Measurements from ENCODE around the gene LAMA2. TPM values are rescaled to one million over a fixed set of nuclear protein-coding genes. Genes with fewer than 3 reads are reported as not detected.

LAMA2 gene
- total and polyA plus RNA-seq, 2 of the 13 experiments (the other 11 are each of a cell fraction or from before 2014, with no cell fraction given), result 0.11 to 0.28 TPM

DNA sequence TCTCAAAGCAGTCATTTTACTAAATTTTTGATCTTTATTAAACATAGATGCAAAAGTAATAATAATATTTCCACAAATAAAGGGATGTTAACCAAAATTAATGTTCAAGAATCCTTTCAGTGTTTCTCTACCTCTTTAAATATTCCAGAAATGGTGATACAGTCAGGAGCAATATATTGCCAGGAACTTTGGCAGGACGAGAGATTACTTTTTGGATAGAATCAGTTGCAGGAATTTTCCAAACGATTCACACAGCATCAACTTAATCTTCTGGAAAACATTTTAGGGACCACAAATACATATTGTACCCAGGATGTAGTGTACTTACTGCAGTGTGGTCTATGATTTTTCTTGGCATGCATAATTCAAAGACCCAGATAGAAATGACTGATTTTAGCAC is 125.7 kb downstream of the LAMA2 start:
- no peaks in the 10 kb centered on the region for H3K27me3 ChIP-seq (ENCODE audit: control insufficient read depth in 1 of 2, insufficient read depth in 2 of 2, low read length in 2 of 2)
- no peaks in the 10 kb centered on the region for H3K36me3 ChIP-seq (replicated peaks in 1 of 2; ENCODE audit: control insufficient read depth in 1 of 2, insufficient read depth in 2 of 2, low read length in 2 of 2)
- no peaks in the 10 kb centered on the region for H4K20me1 ChIP-seq (ENCODE audit: insufficient read depth, low read length)
- no peak overlapping the region for H3K4me3 ChIP-seq (replicated peaks in 1 of 3; ENCODE audit: insufficient read depth in 1 of 3, low read depth in 2 of 3, low read length in 3 of 3)
- H2AFZ ChIP-seq (ENCODE audit: low read length), result no peak overlapping the region
- no peaks in the 10 kb centered on the region for H3K4me1 ChIP-seq (ENCODE audit: insufficient read depth, low read length)
- intact Hi-C loops (cut with micrococcal nuclease; ENCODE audit: unreplicated experiment), result no loop called here
- H3K9ac ChIP-seq (ENCODE audit: insufficient read depth, low read depth, low read length), result no peak overlapping the region
- BruUV-seq (replicated peaks), result no TSS peak
- WGBS (ENCODE audit: low lambda C conversion rate), result 0% methylated on average over 2 of the region's 2 CpGs
- H3K4me2 ChIP-seq (ENCODE audit: low read depth, low read length), result no peak overlapping the region
- no peaks in the 10 kb centered on the region for H3K9me3 ChIP-seq (ENCODE audit: low read length)
- ChIA-PET POLR2A (no interaction called here), CTCF (ENCODE audit: low intra/inter-chr PET ratio, low total read pairs) (no interaction called here)
- no peak for TF ChIP-seq HHEX (CRISPR knock-in tag; IDR thresholded peaks at IDR 0.05)
- no peak for TF ChIP-seq ZNF607 (CRISPR knock-in tag; IDR thresholded peaks at IDR 0.05; ENCODE audit: borderline replicate concordance)
- TF ChIP-seq ZNF343 (CRISPR knock-in tag; IDR thresholded peaks at IDR 0.05), result no peak
- no peak for TF ChIP-seq ZKSCAN8 (CRISPR knock-in tag; IDR thresholded peaks at IDR 0.05; ENCODE audit: borderline replicate concordance)
- TF ChIP-seq SAP130 (CRISPR knock-in tag; IDR thresholded peaks at IDR 0.05; ENCODE audit: low read depth), result no peak
- TF ChIP-seq FOXM1 (CRISPR knock-in tag; IDR thresholded peaks at IDR 0.05), result no peak
- TF ChIP-seq E2F1 (CRISPR knock-in tag; IDR thresholded peaks at IDR 0.05), result no peak
- TF ChIP-seq, protein P1, sequence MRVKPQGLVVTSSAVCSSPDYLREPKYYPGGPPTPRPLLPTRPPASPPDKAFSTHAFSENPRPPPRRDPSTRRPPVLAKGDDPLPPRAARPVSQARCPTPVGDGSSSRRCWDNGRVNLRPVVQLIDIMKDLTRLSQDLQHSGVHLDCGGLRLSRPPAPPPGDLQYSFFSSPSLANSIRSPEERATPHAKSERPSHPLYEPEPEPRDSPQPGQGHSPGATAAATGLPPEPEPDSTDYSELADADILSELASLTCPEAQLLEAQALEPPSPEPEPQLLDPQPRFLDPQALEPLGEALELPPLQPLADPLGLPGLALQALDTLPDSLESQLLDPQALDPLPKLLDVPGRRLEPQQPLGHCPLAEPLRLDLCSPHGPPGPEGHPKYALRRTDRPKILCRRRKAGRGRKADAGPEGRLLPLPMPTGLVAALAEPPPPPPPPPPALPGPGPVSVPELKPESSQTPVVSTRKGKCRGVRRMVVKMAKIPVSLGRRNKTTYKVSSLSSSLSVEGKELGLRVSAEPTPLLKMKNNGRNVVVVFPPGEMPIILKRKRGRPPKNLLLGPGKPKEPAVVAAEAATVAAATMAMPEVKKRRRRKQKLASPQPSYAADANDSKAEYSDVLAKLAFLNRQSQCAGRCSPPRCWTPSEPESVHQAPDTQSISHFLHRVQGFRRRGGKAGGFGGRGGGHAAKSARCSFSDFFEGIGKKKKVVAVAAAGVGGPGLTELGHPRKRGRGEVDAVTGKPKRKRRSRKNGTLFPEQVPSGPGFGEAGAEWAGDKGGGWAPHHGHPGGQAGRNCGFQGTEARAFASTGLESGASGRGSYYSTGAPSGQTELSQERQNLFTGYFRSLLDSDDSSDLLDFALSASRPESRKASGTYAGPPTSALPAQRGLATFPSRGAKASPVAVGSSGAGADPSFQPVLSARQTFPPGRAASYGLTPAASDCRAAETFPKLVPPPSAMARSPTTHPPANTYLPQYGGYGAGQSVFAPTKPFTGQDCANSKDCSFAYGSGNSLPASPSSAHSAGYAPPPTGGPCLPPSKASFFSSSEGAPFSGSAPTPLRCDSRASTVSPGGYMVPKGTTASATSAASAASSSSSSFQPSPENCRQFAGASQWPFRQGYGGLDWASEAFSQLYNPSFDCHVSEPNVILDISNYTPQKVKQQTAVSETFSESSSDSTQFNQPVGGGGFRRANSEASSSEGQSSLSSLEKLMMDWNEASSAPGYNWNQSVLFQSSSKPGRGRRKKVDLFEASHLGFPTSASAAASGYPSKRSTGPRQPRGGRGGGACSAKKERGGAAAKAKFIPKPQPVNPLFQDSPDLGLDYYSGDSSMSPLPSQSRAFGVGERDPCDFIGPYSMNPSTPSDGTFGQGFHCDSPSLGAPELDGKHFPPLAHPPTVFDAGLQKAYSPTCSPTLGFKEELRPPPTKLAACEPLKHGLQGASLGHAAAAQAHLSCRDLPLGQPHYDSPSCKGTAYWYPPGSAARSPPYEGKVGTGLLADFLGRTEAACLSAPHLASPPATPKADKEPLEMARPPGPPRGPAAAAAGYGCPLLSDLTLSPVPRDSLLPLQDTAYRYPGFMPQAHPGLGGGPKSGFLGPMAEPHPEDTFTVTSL (CRISPR knock-in tag; IDR thresholded peaks at IDR 0.05; ENCODE audit: borderline replicate concordance), result no peak
- no peak for TF ChIP-seq CTCF (CRISPR knock-in tag; IDR thresholded peaks at IDR 0.05)
- TF ChIP-seq, protein P2, sequence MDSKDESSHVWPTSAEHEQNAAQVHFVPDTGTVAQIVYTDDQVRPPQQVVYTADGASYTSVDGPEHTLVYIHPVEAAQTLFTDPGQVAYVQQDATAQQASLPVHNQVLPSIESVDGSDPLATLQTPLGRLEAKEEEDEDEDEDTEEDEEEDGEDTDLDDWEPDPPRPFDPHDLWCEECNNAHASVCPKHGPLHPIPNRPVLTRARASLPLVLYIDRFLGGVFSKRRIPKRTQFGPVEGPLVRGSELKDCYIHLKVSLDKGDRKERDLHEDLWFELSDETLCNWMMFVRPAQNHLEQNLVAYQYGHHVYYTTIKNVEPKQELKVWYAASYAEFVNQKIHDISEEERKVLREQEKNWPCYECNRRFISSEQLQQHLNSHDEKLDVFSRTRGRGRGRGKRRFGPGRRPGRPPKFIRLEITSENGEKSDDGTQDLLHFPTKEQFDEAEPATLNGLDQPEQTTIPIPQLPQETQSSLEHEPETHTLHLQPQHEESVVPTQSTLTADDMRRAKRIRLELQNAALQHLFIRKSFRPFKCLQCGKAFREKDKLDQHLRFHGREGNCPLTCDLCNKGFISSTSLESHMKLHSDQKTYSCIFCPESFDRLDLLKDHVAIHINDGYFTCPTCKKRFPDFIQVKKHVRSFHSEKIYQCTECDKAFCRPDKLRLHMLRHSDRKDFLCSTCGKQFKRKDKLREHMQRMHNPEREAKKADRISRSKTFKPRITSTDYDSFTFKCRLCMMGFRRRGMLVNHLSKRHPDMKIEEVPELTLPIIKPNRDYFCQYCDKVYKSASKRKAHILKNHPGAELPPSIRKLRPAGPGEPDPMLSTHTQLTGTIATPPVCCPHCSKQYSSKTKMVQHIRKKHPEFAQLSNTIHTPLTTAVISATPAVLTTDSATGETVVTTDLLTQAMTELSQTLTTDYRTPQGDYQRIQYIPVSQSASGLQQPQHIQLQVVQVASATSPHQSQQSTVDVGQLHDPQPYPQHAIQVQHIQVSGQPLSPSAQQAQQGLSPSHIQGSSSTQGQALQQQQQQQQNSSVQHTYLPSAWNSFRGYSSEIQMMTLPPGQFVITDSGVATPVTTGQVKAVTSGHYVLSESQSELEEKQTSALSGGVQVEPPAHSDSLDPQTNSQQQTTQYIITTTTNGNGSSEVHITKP (CRISPR knock-in tag; IDR thresholded peaks at IDR 0.05; ENCODE audit: low read depth), result no peak
- no peak for TF ChIP-seq BRF2 (CRISPR knock-in tag; IDR thresholded peaks at IDR 0.05)
- DNase-seq (ENCODE audit: low spot score), result no peak
- H3K27ac ChIP-seq (ENCODE audit: extremely low read length, insufficient read depth, low read length), result no peak overlapping the region
- no peak for FAIRE-seq
- H3K79me2 ChIP-seq (ENCODE audit: insufficient read depth, low read length), result no peaks in the 10 kb centered on the region
- ATAC-seq, result no peak
- in situ Hi-C loops (cut with HindIII; ENCODE audit: extremely low pct_ligation_motif_present, low pct_unique_long_range_greater_than_20kb), result no loop called here

Data from HepG2 (cell line).